Osteocyte (in vitro differentiated cells): ENCODE results near the gene TBC1D1. TPM values are rescaled to one million over a fixed set of nuclear protein-coding genes. Genes with fewer than 3 reads are reported as not detected.

Experiments
- DNase-seq: peaks from one replicate; pipeline ENCODE4 v3.0.0; 2021; ENCODE audit warnings: mixed read lengths; ENCODE audit not compliant: unreplicated experiment; ENCODE audit errors: extremely low spot score
- H3K27ac Mint-ChIP-seq: one replicate; pipeline ENCODE4 v1.8.0; 2021; ENCODE audit warnings: mild to moderate bottlenecking, mixed read lengths; ENCODE audit not compliant: unreplicated experiment
- H3K27me3 Mint-ChIP-seq: one replicate; pipeline ENCODE4 v1.8.0; 2021; ENCODE audit warnings: mixed read lengths; ENCODE audit not compliant: unreplicated experiment
- H3K36me3 Mint-ChIP-seq: one replicate; pipeline ENCODE4 v1.8.0; 2021; ENCODE audit warnings: mixed read lengths; ENCODE audit not compliant: unreplicated experiment
- H3K4me1 Mint-ChIP-seq: one replicate; pipeline ENCODE4 v1.8.0; 2021; ENCODE audit warnings: mixed read lengths; ENCODE audit not compliant: unreplicated experiment
- H3K4me3 Mint-ChIP-seq: one replicate; pipeline ENCODE4 v1.8.0; 2021; ENCODE audit warnings: mild to moderate bottlenecking, moderate library complexity, mixed read lengths; ENCODE audit not compliant: unreplicated experiment
- H3K9me3 Mint-ChIP-seq: one replicate; pipeline ENCODE4 v1.8.0; 2021; ENCODE audit warnings: mixed read lengths; ENCODE audit not compliant: unreplicated experiment
- total RNA-seq: library from RNA; stranded (reverse); gene quantifications from 2 replicates; pipeline ENCODE4 v1.2.1, GENCODE V29; 2021
- TF ChIP-seq, protein P1 (sequence below): fragments of 200-600 bp; sonication (generic); IDR thresholded peaks from 2 replicates; pipeline ENCODE4 v1.5.0; 2021; ENCODE audit warnings: antibody characterized with exemption, mild to moderate bottlenecking, moderate library complexity

The TBC1D1 gene
- total RNA-seq, 1 donor from 2014 or later, result 46.2 TPM

DNA sequence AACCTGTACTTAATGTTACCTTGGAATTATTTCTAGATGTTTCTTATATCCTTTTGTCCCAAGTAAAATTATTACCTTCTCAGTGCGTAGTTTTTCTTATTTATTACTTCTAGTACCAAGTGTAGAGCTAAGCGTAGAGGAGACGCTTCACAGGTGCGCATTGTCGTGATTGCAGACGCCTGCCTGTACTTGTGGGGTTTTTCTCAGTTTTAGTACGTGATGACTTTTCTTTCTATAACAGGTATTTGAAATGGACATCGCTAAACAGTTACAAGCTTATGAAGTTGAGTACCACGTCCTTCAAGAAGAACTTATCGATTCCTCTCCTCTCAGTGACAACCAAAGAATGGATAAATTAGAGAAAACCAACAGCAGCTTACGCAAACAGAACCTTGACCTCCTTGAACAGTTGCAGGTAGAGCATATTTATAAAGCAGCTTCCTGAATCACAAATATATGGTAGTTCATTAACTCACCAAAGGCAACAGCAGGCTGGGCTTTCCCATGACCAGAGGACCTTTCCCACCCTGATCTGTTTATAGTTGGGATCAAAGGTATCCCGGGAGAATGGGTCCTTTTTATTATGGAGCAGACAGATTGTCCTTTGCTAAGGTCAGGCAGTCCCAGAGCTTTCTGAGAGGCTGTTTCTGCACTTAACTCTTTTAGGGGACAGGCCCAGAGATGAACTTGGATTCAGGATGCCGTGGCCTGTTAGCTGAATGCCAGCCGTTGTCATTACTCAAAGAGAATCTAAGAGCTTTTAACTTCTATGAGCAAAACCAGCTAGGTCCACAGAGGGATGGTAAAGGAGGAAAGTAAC lies 242.2 kb downstream of the TBC1D1 start:
- TF ChIP-seq, protein P1, sequence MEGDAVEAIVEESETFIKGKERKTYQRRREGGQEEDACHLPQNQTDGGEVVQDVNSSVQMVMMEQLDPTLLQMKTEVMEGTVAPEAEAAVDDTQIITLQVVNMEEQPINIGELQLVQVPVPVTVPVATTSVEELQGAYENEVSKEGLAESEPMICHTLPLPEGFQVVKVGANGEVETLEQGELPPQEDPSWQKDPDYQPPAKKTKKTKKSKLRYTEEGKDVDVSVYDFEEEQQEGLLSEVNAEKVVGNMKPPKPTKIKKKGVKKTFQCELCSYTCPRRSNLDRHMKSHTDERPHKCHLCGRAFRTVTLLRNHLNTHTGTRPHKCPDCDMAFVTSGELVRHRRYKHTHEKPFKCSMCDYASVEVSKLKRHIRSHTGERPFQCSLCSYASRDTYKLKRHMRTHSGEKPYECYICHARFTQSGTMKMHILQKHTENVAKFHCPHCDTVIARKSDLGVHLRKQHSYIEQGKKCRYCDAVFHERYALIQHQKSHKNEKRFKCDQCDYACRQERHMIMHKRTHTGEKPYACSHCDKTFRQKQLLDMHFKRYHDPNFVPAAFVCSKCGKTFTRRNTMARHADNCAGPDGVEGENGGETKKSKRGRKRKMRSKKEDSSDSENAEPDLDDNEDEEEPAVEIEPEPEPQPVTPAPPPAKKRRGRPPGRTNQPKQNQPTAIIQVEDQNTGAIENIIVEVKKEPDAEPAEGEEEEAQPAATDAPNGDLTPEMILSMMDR, result no peak
- Mint-ChIP-seq H3K9me3 (no peaks in the 10 kb centered on the region), H3K27ac (peak overlapping the region; percentile 89), H3K4me1 (peaks cover 40% of the 10 kb centered on the region), H3K36me3 (peaks cover 12% of the 10 kb centered on the region), H3K27me3 (no peaks in the 10 kb centered on the region), H3K4me3 (no peak overlapping the region)
- DNase-seq, result no peak

DNA sequence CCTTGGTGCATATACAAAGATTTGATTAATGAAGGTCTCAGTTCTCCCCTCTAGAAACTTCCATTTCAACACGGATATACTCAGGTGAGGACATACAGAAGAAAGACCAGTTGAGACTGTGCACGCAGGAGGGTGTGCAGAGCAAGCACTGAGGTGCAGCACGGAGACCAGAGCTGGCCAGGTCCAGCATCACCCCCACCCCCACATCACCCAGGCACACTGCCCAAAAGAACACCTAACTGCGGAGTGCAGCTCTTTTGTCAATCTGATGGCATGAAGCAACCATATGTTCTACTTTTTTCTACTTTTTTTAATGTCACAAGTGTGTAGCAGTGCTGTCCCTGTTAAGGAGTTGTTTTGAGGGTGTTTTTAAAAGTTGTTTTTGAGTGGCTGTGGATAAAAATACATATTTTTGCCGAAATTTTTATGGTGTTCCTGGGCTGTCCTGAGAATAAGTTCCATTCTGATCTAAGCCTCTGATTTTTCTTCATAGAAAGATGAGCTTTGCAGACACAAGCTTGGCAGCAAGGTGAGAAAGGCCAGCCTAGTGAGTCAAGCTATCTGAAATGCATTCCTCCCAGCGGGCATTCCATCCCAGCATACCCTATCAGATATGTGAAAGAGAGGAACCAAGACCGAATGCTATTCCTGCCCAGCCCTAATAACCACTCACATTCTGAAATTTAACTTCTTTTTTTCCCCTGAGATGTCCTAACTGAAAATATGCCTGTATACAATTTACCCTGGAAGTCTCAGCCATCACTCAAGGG lies 243.0 kb downstream of the TBC1D1 start:
- peak overlapping the region; percentile 47 for H3K27ac Mint-ChIP-seq
- TF ChIP-seq, protein P1, result no peak
- H3K4me3 Mint-ChIP-seq, result no peak overlapping the region
- DNase-seq, result no peak
- H3K9me3 Mint-ChIP-seq, result no peaks in the 10 kb centered on the region
- peaks cover 15% of the 10 kb centered on the region for H3K36me3 Mint-ChIP-seq
- peaks cover 33% of the 10 kb centered on the region for H3K4me1 Mint-ChIP-seq
- H3K27me3 Mint-ChIP-seq, result no peaks in the 10 kb centered on the region

DNA sequence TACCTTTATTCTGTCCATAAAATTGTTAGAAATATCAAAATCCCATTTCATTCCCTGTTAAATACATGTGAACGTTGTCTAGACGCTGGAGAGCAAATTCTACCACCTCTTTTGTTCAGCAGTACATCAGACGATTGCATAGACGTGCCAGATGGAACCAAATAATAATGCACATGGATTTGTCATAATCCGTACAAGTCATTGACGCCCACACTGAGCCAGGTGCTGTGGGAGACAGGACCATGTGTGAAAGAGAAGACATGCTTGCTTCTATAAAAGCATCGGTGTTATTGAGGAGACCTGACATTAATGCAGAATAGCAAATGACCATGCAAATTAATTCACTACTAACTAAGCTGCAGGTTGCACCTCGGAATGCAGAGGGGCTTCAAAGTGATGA lies 244.3 kb downstream of the TBC1D1 start:
- no peak for DNase-seq
- TF ChIP-seq, protein P1, result no peak
- Mint-ChIP-seq H3K9me3 (no peaks in the 10 kb centered on the region), H3K36me3 (peaks cover 19% of the 10 kb centered on the region), H3K4me1 (peaks cover 26% of the 10 kb centered on the region), H3K27me3 (no peaks in the 10 kb centered on the region), H3K27ac (no peak overlapping the region), H3K4me3 (no peak overlapping the region)

DNA sequence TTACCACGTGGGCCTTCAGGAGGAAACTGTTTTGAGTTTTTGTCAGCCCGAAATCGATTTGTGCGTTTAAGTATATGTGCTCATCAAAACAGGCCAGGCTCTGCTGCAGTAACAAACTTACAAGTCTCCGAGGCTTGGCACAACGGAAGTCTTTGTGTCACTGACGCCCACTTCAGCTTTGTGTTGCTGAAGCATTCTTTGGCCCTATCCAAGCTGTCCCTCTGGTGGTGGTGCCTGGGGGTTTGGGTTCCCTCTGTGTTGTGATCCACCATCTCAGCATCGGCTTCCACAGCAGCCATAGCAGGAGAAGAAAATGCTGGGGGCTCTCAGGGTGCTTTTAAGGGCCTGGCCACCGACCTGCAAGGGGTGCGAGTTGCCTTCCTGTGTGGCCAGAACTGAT lies 245.7 kb downstream of the TBC1D1 start:
- Mint-ChIP-seq H3K4me3 (no peak overlapping the region), H3K36me3 (peaks cover 21% of the 10 kb centered on the region), H3K27me3 (no peaks in the 10 kb centered on the region), H3K9me3 (no peaks in the 10 kb centered on the region), H3K4me1 (peaks cover 16% of the 10 kb centered on the region), H3K27ac (no peak overlapping the region)
- TF ChIP-seq, protein P1, result no peak
- DNase-seq, result no peak

DNA sequence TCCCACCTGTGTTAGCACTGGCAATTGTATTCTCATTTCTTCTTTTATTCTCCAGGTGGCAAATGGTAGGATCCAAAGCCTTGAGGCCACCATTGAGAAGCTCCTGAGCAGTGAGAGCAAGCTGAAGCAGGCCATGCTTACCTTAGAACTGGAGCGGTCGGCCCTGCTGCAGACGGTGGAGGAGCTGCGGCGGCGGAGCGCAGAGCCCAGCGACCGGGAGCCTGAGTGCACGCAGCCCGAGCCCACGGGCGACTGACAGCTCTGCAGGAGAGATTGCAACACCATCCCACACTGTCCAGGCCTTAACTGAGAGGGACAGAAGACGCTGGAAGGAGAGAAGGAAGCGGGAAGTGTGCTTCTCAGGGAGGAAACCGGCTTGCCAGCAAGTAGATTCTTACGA lies 246.2 kb downstream of the TBC1D1 start:
- H3K9me3 Mint-ChIP-seq, result no peaks in the 10 kb centered on the region
- no peak overlapping the region for H3K4me3 Mint-ChIP-seq
- no peak for DNase-seq
- TF ChIP-seq, protein P1, result no peak
- peaks cover 12% of the 10 kb centered on the region for H3K4me1 Mint-ChIP-seq
- no peaks in the 10 kb centered on the region for H3K27me3 Mint-ChIP-seq
- peaks cover 21% of the 10 kb centered on the region for H3K36me3 Mint-ChIP-seq
- H3K27ac Mint-ChIP-seq, result no peak overlapping the region
